K562 (cell line): Measurements from ENCODE around the gene CPT1C. TPM values are rescaled to one million over a fixed set of nuclear protein-coding genes. Genes with fewer than 3 reads are reported as not detected.

Experiments used
- AFF1 ChIP-seq, 2 experiments: fragments of 450-650 bp; IDR thresholded peaks; 2 replicates each; pipeline ENCODE4 v1.6.1; 2018; ENCODE audit warnings: mild to moderate bottlenecking in 2 of 2, low read depth in 1 of 2; ENCODE audit not compliant: partially characterized antibody in 2 of 2
- ARHGAP35 ChIP-seq: fragments of 450-650 bp; IDR thresholded peaks from 2 replicates; pipeline ENCODE4 v1.6.1; 2018; ENCODE audit not compliant: partially characterized antibody
- ATF4 ChIP-seq: fragments of 450-650 bp; formaldehyde crosslinking; IDR thresholded peaks from 2 replicates; pipeline ENCODE4 v1.4.0; 2022; ENCODE audit warnings: mild to moderate bottlenecking, moderate library complexity
- ETS2 ChIP-seq: IDR thresholded peaks from 2 replicates; pipeline ENCODE4 v1.6.1; 2016; ENCODE audit warnings: borderline replicate concordance, missing genetic modification characterization, mild to moderate bottlenecking, moderate library complexity, missing compliant biosample characterization; ENCODE audit not compliant: poor library complexity, severe bottlenecking
- HEY1 ChIP-seq: fragments of 250-450 bp; sonication (Bioruptor Pico); IDR thresholded peaks from 2 replicates; pipeline ENCODE4 v1.5.0; 2020; ENCODE audit warnings: mild to moderate bottlenecking, moderate library complexity, borderline replicate concordance
- HMGN3 ChIP-seq: IDR thresholded peaks from 2 replicates; pipeline ENCODE4 v1.6.1; 2011; ENCODE audit warnings: borderline replicate concordance, low read depth, mild to moderate bottlenecking, mixed read lengths, low read length; ENCODE audit not compliant: insufficient read length; ENCODE audit errors: extremely low read depth
- KLF13 ChIP-seq: fragments of 450-650 bp; IDR thresholded peaks from 2 replicates; pipeline ENCODE4 v1.6.1; 2016; ENCODE audit warnings: missing genetic modification characterization, low read depth, mild to moderate bottlenecking, missing compliant biosample characterization, moderate library complexity, borderline replicate concordance
- MCM7 ChIP-seq, 2 experiments: fragments of 450-650 bp; IDR thresholded peaks; 2 replicates each; pipeline ENCODE4 v1.6.1; 2016 to 2018
- MED1 ChIP-seq: sonication (generic); formaldehyde crosslinking; IDR thresholded peaks from 2 replicates; pipeline ENCODE4 v1.8.1; 2023; ENCODE audit warnings: missing genetic modification reagents, borderline replicate concordance
- MTF1 ChIP-seq: fragments of 250-450 bp; sonication (Bioruptor Pico); IDR thresholded peaks from 2 replicates; pipeline ENCODE4 v1.9.0; 2021; ENCODE audit warnings: moderate library complexity, mild to moderate bottlenecking, inconsistent platforms, borderline replicate concordance
- MXI1 ChIP-seq: IDR thresholded peaks from 2 replicates; pipeline ENCODE4 v1.6.1; 2011; ENCODE audit warnings: low read depth, mild to moderate bottlenecking, improper control_type of control experiment, low read length
- PPARD ChIP-seq: fragments of 250-450 bp; sonication (Bioruptor Pico); IDR thresholded peaks from 2 replicates; pipeline ENCODE4 v1.8.0; 2022; ENCODE audit warnings: inconsistent platforms, mild to moderate bottlenecking, moderate library complexity
- RB1 ChIP-seq: fragments of 450-650 bp; IDR thresholded peaks from 2 replicates; pipeline ENCODE4 v1.6.1; 2017; ENCODE audit warnings: low read depth, mild to moderate bottlenecking
- RBM34 ChIP-seq: fragments of 200-400 bp; formaldehyde crosslinking; IDR thresholded peaks from 2 replicates; pipeline ENCODE4 v1.6.1; 2018; ENCODE audit warnings: low read length, borderline replicate concordance; ENCODE audit not compliant: insufficient read depth
- RBM39 ChIP-seq: fragments of 200-400 bp; formaldehyde crosslinking; optimal IDR thresholded peaks from 2 replicates; pipeline ENCODE3; 2018; ENCODE audit warnings: low read depth, low read length
- SIX5 ChIP-seq, 2 experiments: IDR thresholded peaks; 2 replicates each; pipeline ENCODE4 v1.6.1; 2011; ENCODE audit warnings: low read length in 2 of 2, borderline replicate concordance in 1 of 2, low read depth in 1 of 2, mild to moderate bottlenecking in 1 of 2, moderate library complexity in 1 of 2; ENCODE audit not compliant: insufficient read depth in 1 of 2
- SMARCC2 ChIP-seq: fragments of 450-650 bp; IDR thresholded peaks from 2 replicates; pipeline ENCODE4 v1.6.1; 2017; ENCODE audit warnings: antibody characterized with exemption, moderate library complexity, mild to moderate bottlenecking, low read depth
- SNRNP70 ChIP-seq: fragments of 200-400 bp; formaldehyde crosslinking; optimal IDR thresholded peaks from 2 replicates; pipeline ENCODE3; 2017; ENCODE audit warnings: low read depth, low read length
- TEAD4 ChIP-seq, 2 experiments: sonication (generic) in 1 of 2; formaldehyde crosslinking in 1 of 2; IDR thresholded peaks; 2 replicates each; pipeline versions ENCODE4 v1.6.1 to v1.8.0; 2012 to 2022; ENCODE audit warnings: borderline replicate concordance in 1 of 2, inconsistent platforms in 1 of 2, low read length in 1 of 2, mild to moderate bottlenecking in 1 of 2, missing genetic modification reagents in 1 of 2
- ZFP36 ChIP-seq: fragments of 150-350 bp; IDR thresholded peaks from 2 replicates; pipeline ENCODE4 v1.6.1; 2018; ENCODE audit warnings: low read length, low read depth; ENCODE audit not compliant: partially characterized antibody
- ZNF121 ChIP-seq: sonication (generic); formaldehyde crosslinking; conservative IDR thresholded peaks from 2 replicates; pipeline ENCODE4 v1.8.0; 2022; ENCODE audit warnings: missing genetic modification reagents
- polyA plus RNA-seq, 8 experiments: library from polyadenylated mRNA; depleted of rRNA in 4 of 8; stranded (reverse) in 5 of 8; unstranded in 3 of 8; fragments of >200 nt; fragmentation: Nextera tagmentation in 2 of 8; fragmentation: Illumina TruSeq in 1 of 8; extraction: Ambion mirVana in 2 of 8; extraction: Trizol in 1 of 8; gene quantifications; 2 replicates each; pipeline versions ENCODE4 v1.2.1 to v1.2.3, GENCODE V29; 2011 to 2014; ENCODE audit warnings: inconsistent platforms in 1 of 8, missing spikeins in 1 of 8
- total RNA-seq, 7 experiments: library from RNA; depleted of rRNA in 6 of 7; stranded (reverse); fragments of >200 nt in 6 of 7; fragmentation: Illumina TruSeq in 2 of 7; extraction: Trizol in 2 of 7; gene quantifications; 2 replicates each; pipeline versions ENCODE4 v1.2.1 to v1.2.3, GENCODE V29; 2011 to 2021; ENCODE audit warnings: low replicate concordance in 1 of 7
- TF ChIP-seq, protein P1 (sequence below): fragments of 450-650 bp; formaldehyde crosslinking; IDR thresholded peaks from 2 replicates; pipeline ENCODE4 v1.4.0; 2020; ENCODE audit warnings: mild to moderate bottlenecking

CPT1C gene
- total and polyA plus RNA-seq, 9 of the 15 experiments (the other 6 are each of a cell fraction or from before 2014, with no cell fraction given): 1.9 to 12.3 (median 3.0) TPM

GRCh38 chr19:49666120-49666444, 24.8 kb upstream of the CPT1C start (continued):
- TF ChIP-seq AFF1 (IDR thresholded peaks at IDR 0.05; ENCODE audit: low read depth in 1 of 2, partially characterized antibody in 2 of 2) (peak in 1 of 2 experiments; percentile 95), MTF1 (CRISPR knock-in tag) (no peak), RBM39 (no peak), SIX5 (IDR thresholded peaks at IDR 0.05; ENCODE audit: borderline replicate concordance in 1 of 2, insufficient read depth in 1 of 2, low read depth in 1 of 2, low read length in 2 of 2) (peak; percentile 68; a peak in 3 of 4 replicates), ATF4 (CRISPR knock-in tag) (no peak), KLF13 (no peak), HEY1 (CRISPR knock-in tag) (no peak), ZFP36 (no peak), MED1 (CRISPR knock-in tag) (no peak), SNRNP70 (no peak), ARHGAP35 (no peak), MCM7 (IDR thresholded peaks at IDR 0.05) (no peak), ZNF121 (CRISPR knock-in tag) (no peak), PPARD (CRISPR knock-in tag) (no peak), ETS2 (no peak), RBM34 (no peak), TEAD4 (IDR thresholded peaks at IDR 0.05; ENCODE audit: low read length) (peak; percentile 48), TEAD4 (CRISPR knock-in tag; IDR thresholded peaks at IDR 0.05; ENCODE audit: borderline replicate concordance) (no peak), MXI1 (no peak), RB1 (no peak), SMARCC2 (0 out of 2 replicates have a peak, but pooled peaks have one; percentile 16), HMGN3 (peak; percentile 3)
- TF ChIP-seq, protein P1, sequence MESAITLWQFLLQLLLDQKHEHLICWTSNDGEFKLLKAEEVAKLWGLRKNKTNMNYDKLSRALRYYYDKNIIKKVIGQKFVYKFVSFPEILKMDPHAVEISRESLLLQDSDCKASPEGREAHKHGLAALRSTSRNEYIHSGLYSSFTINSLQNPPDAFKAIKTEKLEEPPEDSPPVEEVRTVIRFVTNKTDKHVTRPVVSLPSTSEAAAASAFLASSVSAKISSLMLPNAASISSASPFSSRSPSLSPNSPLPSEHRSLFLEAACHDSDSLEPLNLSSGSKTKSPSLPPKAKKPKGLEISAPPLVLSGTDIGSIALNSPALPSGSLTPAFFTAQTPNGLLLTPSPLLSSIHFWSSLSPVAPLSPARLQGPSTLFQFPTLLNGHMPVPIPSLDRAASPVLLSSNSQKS (CRISPR knock-in tag): no peak
